Measurements from ENCODE around the gene WASHC3.
"Not testable (repeated sequence)": the region's sequence is repeated elsewhere in the genome, so short reads cannot be mapped to it uniquely, and the experiment has no call there.

The WASHC3 gene, protein sequence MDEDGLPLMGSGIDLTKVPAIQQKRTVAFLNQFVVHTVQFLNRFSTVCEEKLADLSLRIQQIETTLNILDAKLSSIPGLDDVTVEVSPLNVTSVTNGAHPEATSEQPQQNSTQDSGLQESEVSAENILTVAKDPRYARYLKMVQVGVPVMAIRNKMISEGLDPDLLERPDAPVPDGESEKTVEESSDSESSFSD

GRCh38 chr12:102061560-102062418, at the start of gene WASHC3:
Gene WASHC3, minus strand, starts transcription at chr12:102061991. Its CDS starts 29 bp downstream, at chr12:102061962.
- peak; percentile 88 for DNase-seq

DNA sequence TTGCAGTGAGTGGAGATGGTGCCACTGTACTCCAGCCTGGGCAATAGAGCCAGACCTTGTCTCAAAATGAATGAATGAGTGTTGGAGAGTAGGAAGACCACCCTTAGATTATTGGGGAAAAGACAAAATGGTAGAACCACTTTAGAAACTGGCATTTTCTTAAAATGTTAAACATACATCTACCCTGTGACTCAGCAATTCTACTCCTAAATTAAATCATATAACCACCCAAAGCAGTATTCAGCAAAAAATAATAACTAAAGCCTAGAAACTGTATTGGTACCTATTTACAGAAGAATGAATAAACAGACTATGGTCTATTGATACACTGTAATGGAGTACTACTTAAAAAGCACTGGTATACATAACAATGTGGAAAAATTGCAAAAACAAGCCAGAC, 49.0 kb upstream of the WASHC3 start:
- DNase-seq, result no peak

GRCh38 chr12:102107970-102108369, 46.2 kb upstream of the WASHC3 start:
- DNase-seq, result no peak

DNA sequence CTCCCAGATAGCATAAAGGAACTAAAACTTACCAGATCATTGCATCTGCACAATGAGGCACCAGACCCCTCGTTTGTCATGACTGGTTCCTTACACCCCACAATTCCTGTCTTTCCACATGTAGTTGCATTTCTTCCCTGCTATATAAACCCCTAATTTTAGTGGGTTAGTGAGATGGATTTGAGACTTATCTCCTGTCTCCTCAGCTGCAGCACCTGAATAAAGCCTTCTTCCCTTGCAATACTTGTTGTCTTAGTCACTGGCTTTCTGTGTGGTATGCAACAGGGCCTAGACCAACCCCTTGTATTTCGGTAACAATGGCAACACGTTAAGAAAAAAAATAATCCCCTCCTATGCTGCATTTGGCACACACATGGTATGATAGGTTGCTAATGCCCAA, 45.1 kb upstream of the WASHC3 start:
- no peak for DNase-seq

DNA sequence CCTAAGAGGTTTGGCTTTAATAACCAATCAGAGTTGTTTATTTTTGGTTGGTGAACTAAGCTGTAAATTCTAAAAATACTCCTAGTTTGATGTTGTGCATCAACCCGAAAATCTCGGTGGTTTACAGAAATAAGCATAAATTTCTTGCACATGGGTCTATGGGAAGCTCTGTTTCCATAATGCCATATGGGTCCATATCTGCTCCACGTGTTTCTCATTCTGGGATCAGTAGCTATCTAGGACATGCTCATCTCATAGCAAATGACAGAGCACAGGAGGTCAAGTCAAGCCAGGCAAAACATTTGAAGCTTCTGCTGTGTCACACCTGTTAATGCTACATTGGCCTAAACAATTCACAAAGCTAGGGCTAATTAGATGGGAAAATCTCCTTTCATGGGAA, 35.1 kb upstream of the WASHC3 start:
- peak; percentile 11 for DNase-seq

DNA sequence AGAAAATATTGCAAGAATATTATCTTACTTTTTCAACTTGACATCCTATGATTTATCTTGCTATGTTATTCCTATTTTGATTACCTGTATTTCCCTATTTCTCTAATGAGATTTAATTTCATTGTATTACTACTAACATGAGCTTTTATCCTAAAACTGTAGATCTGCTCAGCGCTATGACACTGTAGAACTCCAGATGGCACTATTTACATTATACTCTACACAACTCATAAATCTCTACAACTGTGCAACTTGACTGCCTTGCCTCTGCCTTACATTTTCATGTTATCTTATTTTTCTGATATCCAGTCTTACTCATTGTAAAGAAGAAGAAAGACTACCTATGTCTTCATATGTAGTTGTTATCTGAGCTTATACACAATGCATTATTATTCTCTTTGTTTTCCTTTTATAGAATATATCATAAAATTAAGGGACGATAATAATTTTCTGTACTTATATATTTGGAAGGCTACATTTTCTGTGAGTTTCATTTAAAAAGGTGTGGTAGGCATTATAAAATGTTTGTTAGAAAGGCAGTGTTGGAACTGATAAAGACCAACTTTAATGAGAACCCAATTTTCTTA, 34.0 kb upstream of the WASHC3 start:
- DNase-seq, result peak; percentile 23

GRCh38 chr12:102093319-102093718, 31.5 kb upstream of the WASHC3 start:
- DNase-seq, result no peak

- not testable (repeated sequence) for DNase-seq
These were observed 27.5 kb upstream of the WASHC3 start for GRCh38 chr12:102089228-102089835.

DNA sequence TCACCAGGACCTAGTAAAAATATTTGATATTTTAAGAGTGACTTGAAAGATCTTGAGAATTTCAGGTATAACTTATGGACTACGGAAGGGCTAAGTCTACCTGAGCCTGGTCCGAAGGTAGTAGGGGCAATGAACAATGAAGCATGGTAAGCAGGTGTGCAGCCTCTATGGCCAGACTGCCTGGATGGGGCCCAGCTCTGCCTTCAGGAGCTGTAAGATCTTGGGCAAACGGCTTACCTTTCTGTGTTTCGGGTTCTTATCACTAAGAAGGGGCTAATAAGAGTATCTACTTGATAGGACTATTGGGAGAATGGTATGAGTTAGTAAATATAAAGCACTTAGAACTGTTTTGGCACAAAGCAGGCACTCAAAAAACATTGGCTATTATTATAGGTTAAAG, 19.1 kb upstream of the WASHC3 start:
- no peak for DNase-seq

- DNase-seq, result not testable (repeated sequence)
These were observed 10.3 kb upstream of the WASHC3 start for GRCh38 chr12:102072092-102072491.

DNA sequence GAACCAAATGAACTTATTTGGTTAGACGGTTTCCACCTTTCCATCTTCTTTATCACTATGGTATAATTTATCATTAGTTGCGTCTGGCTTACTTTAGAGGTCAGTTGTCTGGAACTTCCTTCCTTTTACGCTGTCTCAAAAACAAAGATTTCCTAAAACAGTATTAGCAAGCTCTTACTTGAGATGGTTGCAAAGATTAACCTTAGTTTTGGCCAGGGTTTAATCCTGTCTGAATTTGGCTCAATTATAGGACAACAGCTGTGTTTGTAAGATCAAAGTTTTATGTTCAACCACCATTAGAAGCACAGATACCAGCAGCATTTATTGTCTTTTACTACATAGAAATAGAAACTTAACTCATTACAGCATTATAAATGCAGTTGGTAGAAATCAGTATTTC, 7.9 kb upstream of the WASHC3 start:
- no peak for DNase-seq

DNA sequence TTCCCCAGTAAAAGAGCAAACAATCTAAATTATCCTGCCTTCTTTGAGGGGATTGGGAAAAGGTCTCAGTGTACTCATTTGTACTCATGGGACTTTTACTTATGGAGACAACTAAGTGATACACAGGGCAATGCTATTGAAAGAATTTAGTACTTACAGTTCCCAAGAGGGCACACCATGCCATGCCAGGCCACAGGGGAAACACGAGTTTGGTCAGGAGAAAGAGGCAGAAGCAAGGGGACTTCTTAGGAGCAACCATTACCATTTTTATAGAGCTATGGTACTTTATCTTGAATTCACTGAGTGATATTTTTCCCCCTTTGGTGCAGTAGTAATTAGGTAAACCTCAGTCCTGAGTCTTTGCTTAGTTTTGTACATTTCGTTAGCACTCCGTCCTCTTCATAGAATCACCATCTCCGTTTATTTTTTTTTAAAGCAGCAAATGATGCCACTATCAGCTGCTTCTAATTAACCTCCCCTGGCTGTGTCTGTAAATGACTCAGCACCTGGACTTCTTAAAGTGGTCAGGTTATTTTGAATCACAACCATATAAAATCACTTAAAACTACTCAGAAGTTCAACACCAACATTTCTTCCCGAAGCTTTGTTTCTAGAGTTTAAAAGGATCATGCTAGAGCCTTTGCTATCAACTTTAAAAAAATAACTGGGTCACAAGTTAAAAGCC, 5.9 kb upstream of the WASHC3 start:
- DNase-seq, result no peak

DNA sequence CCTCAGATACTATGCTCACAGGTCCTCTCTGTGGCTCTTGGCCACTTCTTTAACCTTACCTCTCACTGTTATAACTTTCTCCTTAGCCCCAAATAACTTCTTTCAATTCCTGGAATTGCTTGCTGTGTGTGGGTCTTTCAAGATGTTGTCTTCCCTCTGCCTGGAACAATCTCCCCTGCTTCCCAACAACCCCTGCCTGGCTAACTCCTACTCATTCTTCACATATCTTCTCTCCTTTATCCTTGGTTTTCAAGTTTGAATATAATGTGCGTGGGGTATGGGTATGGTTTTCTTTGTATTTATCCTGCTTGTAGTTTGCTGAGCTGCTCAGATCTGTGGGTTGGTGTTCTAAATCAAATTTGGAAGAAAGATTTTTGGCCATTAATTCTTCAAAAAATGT, 2.7 kb upstream of the WASHC3 start:
- DNase-seq, result no peak

DNA sequence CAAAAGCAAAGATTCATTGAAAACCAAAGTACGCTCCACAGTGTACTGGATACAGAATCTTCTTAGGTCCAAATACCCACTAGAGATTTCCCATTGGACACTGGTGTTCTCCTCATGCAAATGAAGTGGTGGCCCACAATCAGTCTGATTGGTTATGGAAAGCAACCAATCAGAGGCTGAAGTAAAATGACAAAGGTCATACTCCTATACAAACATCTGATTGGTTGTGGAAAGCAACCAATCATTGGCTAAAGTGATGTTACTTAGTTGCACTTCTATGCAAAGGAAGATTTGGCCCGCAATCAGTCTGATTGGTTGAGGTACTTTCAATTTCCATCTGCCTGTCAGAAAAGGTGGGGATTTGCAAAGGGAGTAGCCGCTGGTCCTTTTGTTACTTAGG, 1.3 kb upstream of the WASHC3 start:
- no peak for DNase-seq

DNA sequence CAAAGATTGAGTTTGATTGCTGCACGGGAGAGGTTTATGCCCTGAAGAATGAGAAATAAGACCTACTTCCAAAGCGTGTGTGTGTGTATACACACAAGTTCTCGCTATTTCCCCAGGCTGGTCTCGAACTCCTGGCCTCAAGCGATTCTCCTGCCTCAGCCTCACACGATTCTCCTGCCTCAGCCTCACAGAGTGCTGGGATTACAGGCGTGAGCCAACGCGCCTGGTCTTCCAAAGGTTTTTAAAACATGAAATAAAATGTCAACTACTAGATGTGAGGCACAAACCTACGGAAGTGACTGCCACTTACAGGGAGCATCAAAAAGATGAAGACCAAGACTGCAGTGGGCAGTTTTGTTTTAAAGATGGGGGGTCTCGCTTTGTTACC, 622 bp upstream of the WASHC3 start:
- no peak for DNase-seq

- peak; percentile 9 for DNase-seq
These were observed 663 bp downstream of the WASHC3 start for GRCh38 chr12:102061096-102061559.

- no peak for DNase-seq
These were observed 2.4 kb downstream of the WASHC3 start for GRCh38 chr12:102059343-102059742.

GRCh38 chr12:102054345-102054744, 7.4 kb downstream of the WASHC3 start:
- no peak for DNase-seq

DNA sequence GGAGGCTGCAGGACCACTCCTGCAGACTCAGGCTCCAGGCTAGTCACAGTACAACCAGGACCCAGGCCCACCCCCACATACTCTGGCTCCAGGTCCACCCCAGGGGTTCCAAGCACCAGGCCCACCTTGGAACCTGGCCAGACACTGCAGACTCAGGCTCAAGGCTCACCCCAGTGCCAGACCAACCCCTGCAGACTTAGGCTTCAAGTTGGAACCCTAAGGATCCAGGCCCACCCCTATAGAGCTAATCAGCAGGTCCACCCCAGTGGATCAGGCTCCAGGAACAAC, 8.8 kb downstream of the WASHC3 start:
- DNase-seq, result no peak

- no peak for DNase-seq
These were observed 9.4 kb downstream of the WASHC3 start for GRCh38 chr12:102052192-102053061.

GRCh38 chr12:102051431-102051965, 10.3 kb downstream of the WASHC3 start:
- no peak for DNase-seq

All from NCI-H748 treated with DMSO at 0.1 percent for 48 hours (cell line).